Kidney (tissue), 14 donors: Measurements from ENCODE around the gene RGS6. TPM values are rescaled to one million over a fixed set of nuclear protein-coding genes. Genes with fewer than 3 reads are reported as not detected.

ENCODE experiments used
- DNase-seq, 5 donors: peaks; one replicate each; pipeline ENCODE4 v3.0.0-alpha.2; 2013 to 2020
- FAIRE-seq: peaks from 2 replicates; lab custom pipeline; 2012; peaks lifted over from hg19 to GRCh38; lab: Jason Lieb, UNC
- H3K27ac ChIP-seq, 2 donors: one replicate each; pipeline ENCODE4 v1.7.0; 2013; ENCODE audit warnings: low read depth in 2 of 2, low read length in 2 of 2, inconsistent platforms in 1 of 2
- H3K27me3 ChIP-seq: one replicate; pipeline ENCODE4 v1.7.1; 2013; ENCODE audit warnings: low read length, inconsistent platforms; ENCODE audit not compliant: control insufficient read depth, insufficient read depth
- H3K36me3 ChIP-seq, 3 donors: one replicate each; pipeline versions ENCODE4 v1.7.0 to v1.7.1; 2013; ENCODE audit warnings: low read length in 3 of 3, control low read depth in 1 of 3, inconsistent platforms in 1 of 3; ENCODE audit not compliant: insufficient read depth in 3 of 3, control insufficient read depth in 2 of 3
- H3K4me1 ChIP-seq, 3 donors: one replicate each; pipeline versions ENCODE4 v1.7.0 to v1.7.1; 2013; ENCODE audit warnings: low read length in 3 of 3, inconsistent platforms in 1 of 3, low read depth in 1 of 3; ENCODE audit not compliant: control insufficient read depth in 2 of 3, insufficient read depth in 2 of 3
- H3K4me3 ChIP-seq, 3 donors: one replicate each; pipeline versions ENCODE4 v1.7.0 to v1.8.1; 2013; ENCODE audit warnings: low read length in 3 of 3, control low read depth in 1 of 3, inconsistent platforms in 1 of 3
- H3K9ac ChIP-seq, 3 donors: one replicate each; pipeline versions ENCODE4 v1.7.0 to v1.7.1; 2013; ENCODE audit warnings: low read length in 3 of 3, control low read depth in 1 of 3, inconsistent platforms in 1 of 3
- H3K9me3 ChIP-seq, 3 donors: one replicate each; pipeline versions ENCODE4 v1.7.0 to v1.7.1; 2013; ENCODE audit warnings: low read length in 3 of 3, control low read depth in 1 of 3, inconsistent platforms in 1 of 3; ENCODE audit not compliant: control insufficient read depth in 2 of 3, insufficient read depth in 1 of 3
- CTCF ChIP-seq: IDR thresholded peaks from 3 replicates; pipeline ENCODE4 v1.5.1; 2012; ENCODE audit warnings: mild to moderate bottlenecking, moderate library complexity, borderline replicate concordance; ENCODE audit not compliant: insufficient read depth; ENCODE audit errors: extremely low read depth
- intact Hi-C: fragments of 100-400 bp; cut with DNase I; formaldehyde crosslinking; loops from one replicate; pipeline ENCODE4 v1.11.1; 2022
- polyA plus RNA-seq: library from polyadenylated mRNA; stranded (reverse); fragments of 350-450 nt; fragmentation: Illumina TruSeq; extraction: RNeasy Lipid Tissue Mini Kit (QIAGEN cat#74804); gene quantifications from one replicate; pipeline ENCODE4 v1.2.3, GENCODE V29; 2014; ENCODE audit warnings: low read depth, low replicate concordance; ENCODE audit not compliant: insufficient read depth
- total RNA-seq: library from RNA; stranded (reverse); fragmentation: NEBNext Ultra II Directional; extraction: Animal tissue kit (Norgen Biotek cat#: 25700); gene quantifications from one replicate; pipeline ENCODE4 v1.2.1, GENCODE V29; 2021
- donor health status: control.
- donor health status: control.
- donor health status: control.
- donor health status: control.
- donor health status: control.
- donor health status: DM: yes; HTN: yes; CAD: no.
- donor health status: Normal renal cell carcinoma (clear cell type).

The RGS6 gene
- total and polyA plus RNA-seq, 2 donors from 2014 or later, result 1.1 to 1.4 TPM

GRCh38 chr14:72118841-72119240 lies 186.6 kb downstream of the RGS6 start:
- no peaks in the 10 kb centered on the region for H3K36me3 ChIP-seq
- FAIRE-seq (no peak), DNase-seq (no peak)
- intact Hi-C loops, result no loop called here
- no peak for TF ChIP-seq CTCF
- H3K9me3 ChIP-seq, result no peaks in the 10 kb centered on the region
- H3K27ac ChIP-seq, result no peak overlapping the region
- H3K4me3 ChIP-seq, result no peak overlapping the region
- no peak overlapping the region for H3K9ac ChIP-seq
- no peaks in the 10 kb centered on the region for H3K4me1 ChIP-seq
- no peaks in the 10 kb centered on the region for H3K27me3 ChIP-seq

GRCh38 chr14:72120315-72120714 lies 188.1 kb downstream of the RGS6 start:
- Histone ChIP-seq H3K36me3 (no peaks in the 10 kb centered on the region), H3K27ac (no peak overlapping the region), H3K4me3 (no peak overlapping the region), H3K27me3 (no peaks in the 10 kb centered on the region), H3K4me1 (no peaks in the 10 kb centered on the region), H3K9me3 (no peaks in the 10 kb centered on the region), H3K9ac (no peak overlapping the region)
- no peak for TF ChIP-seq CTCF
- intact Hi-C loops, result no loop called here
- DNase-seq (no peak), FAIRE-seq (no peak)

- no peak for DNase-seq
- Histone ChIP-seq H3K4me1 (no peaks in the 10 kb centered on the region), H3K4me3 (no peak overlapping the region), H3K27ac (no peak overlapping the region), H3K9ac (no peak overlapping the region), H3K36me3 (no peaks in the 10 kb centered on the region), H3K27me3 (no peaks in the 10 kb centered on the region), H3K9me3 (no peaks in the 10 kb centered on the region)
- no peak for FAIRE-seq
- TF ChIP-seq CTCF, result no peak
- intact Hi-C loops, result no loop called here
Measured at GRCh38 chr14:72123755-72124154, 191.5 kb downstream of the RGS6 start.

GRCh38 chr14:72124171-72124570 lies 191.9 kb downstream of the RGS6 start:
- H3K36me3 ChIP-seq, result no peaks in the 10 kb centered on the region
- intact Hi-C loops, result no loop called here
- no peak overlapping the region for H3K9ac ChIP-seq
- H3K9me3 ChIP-seq, result no peaks in the 10 kb centered on the region
- no peak overlapping the region for H3K4me3 ChIP-seq
- FAIRE-seq, result no peak
- no peak for DNase-seq
- no peaks in the 10 kb centered on the region for H3K4me1 ChIP-seq
- H3K27me3 ChIP-seq, result no peaks in the 10 kb centered on the region
- no peak overlapping the region for H3K27ac ChIP-seq
- TF ChIP-seq CTCF, result no peak
